ENCODE data around the gene CNGA3.
A peak's percentile ranks its signal among the peaks of the same experiment; 100 is the strongest.

The CNGA3 gene

DNA sequence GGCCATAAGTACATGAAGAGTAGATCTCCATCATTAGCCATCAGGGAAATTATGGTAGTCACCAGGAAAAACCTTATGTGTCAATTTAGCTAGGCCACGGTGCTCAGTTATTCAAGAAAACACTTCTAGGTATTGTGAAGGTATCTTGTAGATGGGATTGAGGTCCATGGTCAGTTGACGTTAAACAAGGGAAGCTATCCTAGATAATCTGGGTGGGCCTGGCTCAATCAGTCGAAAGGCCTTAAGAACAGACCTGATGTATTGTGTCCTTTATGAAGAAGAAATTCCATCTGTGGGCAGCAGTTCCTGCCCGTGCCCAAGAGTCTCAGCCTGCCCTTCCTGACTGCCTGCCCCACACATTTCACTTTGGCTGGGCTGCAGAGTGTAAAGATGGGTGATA, 16.7 kb upstream of the CNGA3 start:
- DNase-seq (ENCODE audit: low spot score): no peak

- no peak for DNase-seq (ENCODE audit: low spot score)
These were observed 13.3 kb upstream of the CNGA3 start for GRCh38 chr2:98332989-98333388.

DNA sequence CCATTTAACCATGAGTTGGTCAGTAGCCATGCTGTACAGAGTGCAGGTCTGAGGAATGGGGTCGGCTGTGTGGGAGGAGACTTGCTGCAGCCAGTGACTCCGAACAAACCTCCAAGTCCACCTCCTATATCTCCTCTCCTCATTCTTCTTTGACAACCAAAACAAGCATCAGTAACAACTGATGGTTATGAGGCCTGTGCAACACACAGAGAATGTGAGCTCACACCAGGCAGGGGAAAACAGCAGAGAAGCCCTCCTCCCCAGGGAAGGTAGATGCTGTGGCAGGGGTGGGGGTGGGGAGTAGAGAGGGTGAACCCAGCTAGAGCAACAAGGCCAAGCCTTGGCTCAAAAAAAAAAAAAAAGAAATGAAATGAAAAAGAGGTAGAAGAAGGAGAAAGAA, 12.3 kb upstream of the CNGA3 start:
- DNase-seq (ENCODE audit: low spot score): no peak

GRCh38 chr2:98334439-98335078, 11.7 kb upstream of the CNGA3 start:
- peak; percentile 2 for DNase-seq (ENCODE audit: low spot score)

DNA sequence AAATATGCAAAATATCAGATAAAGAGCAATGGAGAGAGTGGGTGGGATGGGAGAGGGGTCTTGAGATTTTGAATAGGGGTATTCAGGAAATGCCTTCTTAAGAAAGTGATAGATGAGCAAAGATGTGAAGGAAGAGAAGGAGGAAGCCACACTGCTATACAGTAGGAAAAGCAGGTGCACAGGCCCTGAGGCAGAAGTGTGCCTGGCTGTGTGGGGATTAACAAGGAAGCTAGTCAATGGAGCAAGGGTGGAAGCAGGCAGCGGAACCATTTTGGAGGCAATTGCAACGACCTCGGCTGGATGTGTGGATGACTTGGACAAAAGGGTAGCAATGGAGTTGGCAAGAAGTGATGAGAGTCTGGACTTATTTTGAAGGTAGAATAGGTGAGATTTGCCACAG, 11.0 kb upstream of the CNGA3 start:
- no peak for DNase-seq (ENCODE audit: low spot score)

DNA sequence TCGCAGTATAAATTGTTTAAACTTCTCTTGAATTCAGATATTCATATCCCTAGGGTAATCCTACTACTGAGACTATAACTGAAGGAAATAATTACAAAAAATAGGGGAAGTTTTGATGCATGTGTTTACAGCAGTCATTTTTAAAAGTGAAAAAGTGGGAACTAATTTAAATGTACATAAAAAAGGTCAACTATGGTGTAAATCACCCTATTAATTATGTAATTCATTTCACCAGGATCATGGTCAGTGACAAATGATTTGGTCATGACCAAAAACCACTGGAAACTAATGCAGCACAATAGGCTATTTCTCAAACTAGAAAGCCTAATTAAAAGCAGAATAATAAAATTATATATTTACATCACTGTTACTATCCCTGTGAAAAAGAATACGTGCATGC, 5.0 kb upstream of the CNGA3 start:
- no peak for DNase-seq (ENCODE audit: low spot score)

- DNase-seq (ENCODE audit: low spot score): no peak
These were observed 3.0 kb upstream of the CNGA3 start for GRCh38 chr2:98343285-98343684.

- no peak for DNase-seq (ENCODE audit: low spot score)
These were observed 1.2 kb downstream of the CNGA3 start for GRCh38 chr2:98347298-98348065.

GRCh38 chr2:98348066-98348561, 1.9 kb downstream of the CNGA3 start:
- DNase-seq (ENCODE audit: low spot score): no peak

DNA sequence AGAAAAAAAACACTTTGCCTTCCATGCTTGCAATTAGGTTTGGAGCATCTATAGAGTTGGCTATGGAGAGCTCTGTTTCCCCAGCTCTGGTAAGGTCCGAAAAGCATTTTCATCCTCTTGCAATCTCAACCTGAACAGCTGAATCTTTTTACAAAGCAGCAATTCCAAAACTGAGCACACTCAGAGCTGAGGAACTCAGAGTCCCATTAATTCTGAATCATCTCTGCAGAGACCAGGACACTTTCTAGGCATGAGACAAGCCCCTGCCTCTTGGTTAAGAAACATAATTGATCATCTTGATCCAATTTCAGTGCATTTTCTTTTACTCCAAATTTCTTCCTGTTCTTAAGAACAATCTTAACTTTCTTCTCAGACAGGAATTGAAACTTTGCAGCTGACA, 4.2 kb downstream of the CNGA3 start:
- no peak for DNase-seq (ENCODE audit: low spot score)

DNA sequence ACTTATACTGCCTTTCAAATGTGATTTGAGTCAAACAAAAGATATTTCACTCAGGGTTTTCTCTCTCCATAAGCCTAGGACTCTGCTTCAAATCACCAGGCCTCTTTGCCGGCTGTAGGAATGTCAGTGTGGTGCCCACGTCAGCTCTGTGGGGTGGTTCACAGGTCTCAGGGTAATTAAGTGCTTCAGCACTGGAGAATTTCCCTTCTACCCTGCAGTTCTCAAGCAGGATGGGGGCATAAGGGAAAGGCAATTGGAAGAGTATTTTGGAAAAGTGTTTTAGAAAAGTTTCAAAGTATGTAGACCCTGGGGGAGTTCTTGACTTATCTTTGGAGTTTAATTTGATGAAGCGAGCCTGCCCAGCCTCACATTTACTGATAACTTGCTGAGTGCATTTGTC, 9.6 kb downstream of the CNGA3 start:
- DNase-seq (ENCODE audit: low spot score): no peak

DNA sequence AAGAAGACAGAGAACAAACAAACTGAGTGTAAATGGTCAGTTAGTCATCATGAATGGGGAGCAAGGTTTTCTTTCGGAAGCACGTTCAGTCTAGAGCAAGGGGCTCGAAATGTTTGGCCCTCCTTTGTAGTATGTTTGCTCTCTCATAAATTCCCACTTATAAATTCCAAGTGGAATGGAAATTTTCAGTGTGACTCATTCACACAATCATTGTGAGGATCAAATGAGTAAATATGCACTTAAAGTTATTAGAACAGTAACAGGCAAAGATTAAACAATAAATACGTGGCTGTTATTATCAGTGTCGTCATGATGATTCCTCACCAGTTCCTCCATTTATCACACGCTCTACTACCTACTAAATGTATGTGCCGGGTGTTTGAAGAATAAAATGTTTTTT, 10.5 kb downstream of the CNGA3 start:
- DNase-seq (ENCODE audit: low spot score): no peak

DNA sequence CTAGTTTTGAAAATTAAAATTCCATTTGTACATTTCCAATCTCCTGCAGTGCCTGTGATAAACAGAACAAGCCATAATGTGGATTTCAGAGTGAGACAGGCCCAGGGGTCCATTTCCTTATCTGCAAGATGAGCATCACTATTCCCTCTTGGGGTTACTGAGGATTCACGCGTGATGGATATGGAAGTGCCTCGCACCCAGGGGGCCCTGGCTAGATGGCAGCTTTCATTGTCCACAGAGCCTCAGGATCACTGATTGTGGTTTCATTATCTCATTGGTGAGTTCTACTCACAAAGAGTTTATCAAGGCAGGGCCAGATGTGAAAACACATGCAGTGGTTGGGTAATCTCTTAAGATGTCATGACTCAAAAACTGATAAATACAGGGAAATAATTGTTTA, 11.6 kb downstream of the CNGA3 start:
- DNase-seq (ENCODE audit: low spot score): no peak

DNA sequence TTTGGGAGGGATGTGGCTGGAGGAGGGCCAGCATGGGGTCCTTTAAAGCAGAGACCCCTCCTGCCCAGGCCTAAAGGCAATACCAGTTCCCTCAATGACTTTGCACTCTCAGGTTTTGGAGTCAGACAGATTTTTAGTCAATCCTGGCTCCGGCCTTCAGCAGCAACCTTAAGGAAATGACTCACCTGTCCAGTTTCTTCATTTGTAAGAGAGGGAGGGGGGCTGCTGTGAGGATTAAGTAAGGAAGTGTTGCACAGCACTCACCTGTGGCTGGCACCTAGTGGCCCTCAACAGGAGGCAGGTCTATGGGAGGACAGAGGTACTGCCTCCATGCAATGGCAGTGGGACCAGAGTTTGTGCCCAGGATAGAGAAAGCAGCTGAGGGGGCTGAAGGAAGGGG, 13.7 kb downstream of the CNGA3 start:
- DNase-seq (ENCODE audit: low spot score): no peak

GRCh38 chr2:98367721-98368120, 21.5 kb downstream of the CNGA3 start:
- no peak for DNase-seq (ENCODE audit: low spot score)

- no peak for DNase-seq (ENCODE audit: low spot score)
These were observed 23.5 kb downstream of the CNGA3 start for GRCh38 chr2:98369710-98370239.

GRCh38 chr2:98372121-98372520, 25.9 kb downstream of the CNGA3 start:
- DNase-seq (ENCODE audit: low spot score): no peak

DNA sequence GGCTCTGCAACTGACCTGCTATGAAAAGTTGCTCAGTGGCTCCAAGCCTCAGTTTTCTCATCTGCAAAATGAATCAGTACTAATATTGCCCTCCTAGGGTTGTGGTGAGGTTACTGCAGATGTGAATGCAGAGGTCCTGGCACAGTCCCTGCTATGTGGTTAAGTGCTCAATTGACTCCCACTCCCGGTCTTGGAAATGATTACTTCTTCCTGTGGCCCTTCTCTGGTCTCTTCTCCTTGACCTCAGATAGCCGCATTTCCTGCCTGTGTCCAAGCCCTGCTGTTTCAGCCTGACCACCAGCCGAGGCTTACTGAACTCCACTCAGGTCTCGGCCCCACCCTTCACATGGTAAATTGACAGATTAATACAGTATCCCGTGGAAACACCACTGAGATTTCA, 26.3 kb downstream of the CNGA3 start:
- no peak for DNase-seq (ENCODE audit: low spot score)

DNA sequence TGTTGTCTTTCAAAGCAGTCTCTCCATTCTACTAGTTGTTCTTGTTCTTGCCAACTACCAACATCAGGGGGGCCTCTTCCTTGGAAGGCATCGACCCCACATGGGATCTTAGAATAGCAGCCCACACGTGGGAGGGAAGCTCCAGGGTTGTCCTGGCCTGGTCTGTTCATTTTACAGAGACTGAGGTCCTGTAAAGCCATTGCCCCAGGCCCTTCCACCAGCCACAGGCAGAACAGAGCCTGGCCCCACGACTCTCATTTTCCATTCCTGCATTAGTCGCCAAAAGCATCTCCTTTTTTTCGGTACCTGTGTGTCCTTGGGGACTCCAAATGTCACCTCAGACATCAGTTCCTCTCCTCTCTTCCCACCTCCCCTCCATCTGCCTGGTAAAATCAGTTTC, 28.0 kb downstream of the CNGA3 start:
- DNase-seq (ENCODE audit: low spot score): no peak

DNA sequence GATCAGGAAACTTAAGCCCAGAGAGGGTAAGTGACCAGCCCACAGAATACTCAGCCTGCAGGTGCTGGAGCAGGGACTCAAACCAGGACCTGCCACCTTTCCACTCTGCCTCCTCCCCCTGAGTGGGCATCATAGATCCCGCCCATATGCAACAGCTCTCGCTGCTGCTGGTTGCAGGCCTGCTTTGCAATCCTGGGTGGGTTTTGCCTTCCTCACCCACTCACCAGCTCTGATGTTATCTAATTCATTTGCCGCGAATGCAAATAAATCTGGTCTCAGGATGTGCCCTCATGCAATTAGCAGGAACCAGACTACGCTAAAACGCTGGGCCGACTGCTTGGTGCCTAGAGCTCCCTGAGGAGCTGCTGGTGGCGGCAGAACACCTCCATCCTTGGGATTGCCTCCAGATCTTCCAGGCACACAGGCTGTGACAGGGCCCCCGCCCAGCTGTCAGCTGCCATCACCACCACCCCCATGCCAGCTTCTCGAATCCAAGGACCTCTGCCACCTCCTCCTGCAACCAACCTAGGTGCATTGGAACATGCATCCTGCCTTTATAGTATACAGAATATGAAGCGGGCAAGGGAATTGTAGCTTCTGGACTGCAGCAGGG, 28.8 kb downstream of the CNGA3 start:
- DNase-seq (ENCODE audit: low spot score): peak; percentile 74

- DNase-seq (ENCODE audit: low spot score): no peak
These were observed 30.1 kb downstream of the CNGA3 start for GRCh38 chr2:98376301-98376910.

DNA sequence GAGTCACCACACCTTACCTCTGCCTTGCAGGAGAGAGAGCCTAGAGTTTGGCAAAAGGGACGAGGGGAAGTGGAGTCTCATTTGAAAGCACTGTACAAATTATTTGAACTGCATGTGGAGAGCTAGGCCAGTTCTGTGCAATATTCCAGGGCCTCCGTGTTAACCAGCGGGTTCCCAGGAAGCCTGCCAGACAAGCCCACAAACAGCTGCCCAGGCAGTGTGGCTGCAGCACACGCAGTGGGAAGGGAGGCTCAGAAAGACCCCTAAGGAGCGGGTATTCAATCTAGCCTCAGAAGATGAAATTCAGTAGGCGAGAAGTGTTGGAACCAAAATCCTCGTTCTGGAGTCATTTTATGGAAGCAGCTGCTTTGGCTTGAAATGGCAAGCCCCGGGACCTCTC, 30.7 kb downstream of the CNGA3 start:
- DNase-seq (ENCODE audit: low spot score): no peak

DNA sequence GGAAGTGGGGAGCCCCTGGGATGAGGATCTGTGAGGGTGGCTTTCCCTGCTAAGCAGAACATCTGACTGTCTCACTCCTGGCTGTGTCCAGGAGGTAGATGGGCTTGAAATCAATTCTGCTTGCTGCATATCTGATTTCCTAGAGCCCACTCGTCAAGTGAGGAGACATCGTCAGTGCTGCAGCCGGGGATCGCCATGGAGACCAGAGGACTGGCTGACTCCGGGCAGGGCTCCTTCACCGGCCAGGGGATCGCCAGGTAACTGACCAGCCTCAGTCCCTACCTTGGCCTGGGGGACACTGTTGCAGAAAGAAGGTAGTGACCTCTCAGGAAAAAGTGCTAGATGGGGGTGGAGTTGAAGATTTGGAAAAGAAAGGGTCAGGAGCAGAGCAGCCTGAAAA, 31.3 kb downstream of the CNGA3 start:
- DNase-seq (ENCODE audit: low spot score): no peak
